ENCODE data around the gene CLDN14.

Gene CLDN14, protein sequence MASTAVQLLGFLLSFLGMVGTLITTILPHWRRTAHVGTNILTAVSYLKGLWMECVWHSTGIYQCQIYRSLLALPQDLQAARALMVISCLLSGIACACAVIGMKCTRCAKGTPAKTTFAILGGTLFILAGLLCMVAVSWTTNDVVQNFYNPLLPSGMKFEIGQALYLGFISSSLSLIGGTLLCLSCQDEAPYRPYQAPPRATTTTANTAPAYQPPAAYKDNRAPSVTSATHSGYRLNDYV

DNA sequence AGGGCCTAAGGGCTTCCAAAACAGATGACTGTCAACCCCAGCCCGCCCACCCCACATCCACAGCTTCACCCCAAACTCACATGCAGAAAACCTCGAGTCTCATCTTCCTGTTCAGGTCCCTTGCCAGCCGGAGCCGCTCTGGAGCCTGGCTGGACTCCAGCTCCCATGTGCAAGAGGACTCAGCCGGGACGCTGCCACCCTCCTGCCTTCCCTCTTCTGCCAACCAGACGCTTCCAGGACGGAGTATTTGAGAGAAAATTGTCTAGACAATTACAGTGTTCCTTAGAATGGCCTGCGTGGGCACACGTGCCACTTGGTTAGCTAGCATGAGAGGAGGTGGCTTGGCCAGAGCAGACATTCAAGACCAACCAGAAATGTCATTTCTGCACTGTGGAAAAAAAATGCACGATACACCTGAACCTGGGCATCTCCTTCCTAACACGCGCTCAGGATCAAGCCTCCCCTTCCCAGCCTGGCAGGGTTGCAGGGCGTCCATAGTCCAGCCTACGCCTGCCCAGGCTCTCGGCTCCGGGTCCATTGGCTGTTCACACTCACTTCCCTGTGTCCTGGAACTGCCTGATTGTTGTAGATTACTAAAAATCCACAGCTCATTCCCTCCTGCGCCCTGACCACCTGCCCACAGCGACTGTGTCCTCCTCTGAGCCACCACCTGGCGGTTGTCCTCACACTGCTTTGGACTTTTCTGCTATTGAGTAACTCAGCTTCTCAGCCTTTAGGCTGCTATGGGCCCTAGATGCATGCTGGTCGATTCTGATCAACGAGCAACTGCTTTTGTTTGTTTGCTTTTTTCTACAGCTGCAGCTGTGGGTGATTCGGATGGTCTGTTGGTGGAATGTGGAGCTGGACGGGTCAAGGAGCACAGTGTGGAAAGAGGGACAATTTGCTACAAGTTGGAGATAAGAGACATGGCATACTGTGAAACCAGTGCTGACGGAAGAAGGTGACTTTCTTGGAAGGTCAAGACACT, at the start of gene CLDN14:
Gene CLDN14, minus strand, starts transcription at position 708 of the 988 bp plus-strand sequence. CDS start 18,427 bp downstream, outside the sequence.
- DNase-seq (ENCODE audit: low read depth): no peak

DNA sequence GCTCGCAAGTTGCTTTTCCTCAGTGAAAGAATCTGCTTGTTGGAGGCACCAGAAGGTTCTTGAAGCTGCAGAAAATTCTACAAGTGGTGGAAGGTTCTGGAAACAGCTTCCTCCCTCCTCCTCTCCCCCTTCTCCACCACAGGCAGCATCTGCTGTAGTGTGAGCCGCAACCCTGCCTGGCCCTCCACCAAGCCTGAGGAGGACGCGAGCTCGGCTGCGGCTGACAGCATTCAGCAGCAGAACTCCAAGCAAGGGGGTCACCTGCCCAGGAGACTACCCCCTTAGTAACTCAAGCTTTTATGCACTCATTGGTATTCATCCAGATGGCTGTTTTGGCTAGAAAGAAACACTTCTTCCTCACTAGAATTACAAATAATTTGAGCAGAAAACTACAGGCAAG, 48.8 kb upstream of the CLDN14 start:
- DNase-seq (ENCODE audit: low read depth): no peak

DNA sequence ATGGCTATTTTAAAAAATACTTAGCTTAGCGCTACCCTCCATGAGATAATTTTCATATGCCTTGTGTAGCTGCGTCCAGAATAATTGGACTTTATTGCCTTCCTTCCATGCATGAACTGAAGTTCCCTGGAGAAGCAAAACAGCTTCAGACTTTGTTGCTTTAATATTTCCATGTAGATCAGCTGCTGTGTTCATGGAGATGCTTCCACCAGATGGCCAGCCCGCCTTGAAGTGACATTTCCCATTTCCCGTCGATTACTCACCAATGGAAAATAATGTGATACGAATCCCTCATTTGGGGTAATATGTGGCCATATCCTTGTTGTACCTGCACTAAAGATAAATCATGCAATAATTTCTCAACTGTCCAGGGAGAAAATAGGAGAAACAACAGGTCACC, 47.4 kb upstream of the CLDN14 start:
- no peak for DNase-seq (ENCODE audit: low read depth)

DNA sequence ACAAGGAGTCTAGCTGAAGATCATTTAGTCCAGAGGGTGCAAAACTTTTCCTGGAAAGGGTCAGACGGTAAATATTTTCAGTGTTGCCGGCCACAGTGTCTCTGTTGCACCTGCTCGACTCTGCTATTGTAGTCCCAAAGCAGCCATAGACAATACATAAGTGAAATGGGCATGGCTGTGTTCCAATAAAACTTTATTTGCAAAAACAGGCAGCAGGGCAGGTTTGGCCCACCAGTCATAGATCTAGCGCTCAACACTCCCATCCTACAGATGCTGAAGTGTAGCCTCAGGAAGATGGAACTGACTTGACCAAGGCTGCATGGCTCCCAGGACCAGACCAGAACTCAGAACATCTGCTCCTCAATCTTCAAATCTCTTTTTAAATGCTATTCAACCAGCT, 46.2 kb upstream of the CLDN14 start:
- no peak for DNase-seq (ENCODE audit: low read depth)

DNA sequence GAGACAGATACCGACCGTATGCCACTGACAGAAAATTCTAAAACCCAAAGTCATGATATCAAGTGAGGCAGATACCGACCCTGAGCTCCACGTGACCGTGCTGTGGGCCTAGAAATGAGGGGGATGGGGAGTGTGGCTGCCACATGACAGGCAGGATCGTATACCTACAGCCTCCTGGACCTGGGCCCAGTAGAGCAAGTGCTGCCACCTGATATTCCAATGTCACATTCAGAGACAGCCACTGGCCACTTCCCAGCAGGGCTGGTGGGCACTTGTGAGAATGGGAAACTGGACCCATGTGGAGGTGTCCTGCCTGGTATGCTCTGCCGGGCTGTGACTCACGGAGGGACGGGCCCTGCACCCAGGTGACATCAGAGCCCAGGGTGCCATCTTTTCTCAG, 44.6 kb upstream of the CLDN14 start:
- DNase-seq (ENCODE audit: low read depth): no peak

DNA sequence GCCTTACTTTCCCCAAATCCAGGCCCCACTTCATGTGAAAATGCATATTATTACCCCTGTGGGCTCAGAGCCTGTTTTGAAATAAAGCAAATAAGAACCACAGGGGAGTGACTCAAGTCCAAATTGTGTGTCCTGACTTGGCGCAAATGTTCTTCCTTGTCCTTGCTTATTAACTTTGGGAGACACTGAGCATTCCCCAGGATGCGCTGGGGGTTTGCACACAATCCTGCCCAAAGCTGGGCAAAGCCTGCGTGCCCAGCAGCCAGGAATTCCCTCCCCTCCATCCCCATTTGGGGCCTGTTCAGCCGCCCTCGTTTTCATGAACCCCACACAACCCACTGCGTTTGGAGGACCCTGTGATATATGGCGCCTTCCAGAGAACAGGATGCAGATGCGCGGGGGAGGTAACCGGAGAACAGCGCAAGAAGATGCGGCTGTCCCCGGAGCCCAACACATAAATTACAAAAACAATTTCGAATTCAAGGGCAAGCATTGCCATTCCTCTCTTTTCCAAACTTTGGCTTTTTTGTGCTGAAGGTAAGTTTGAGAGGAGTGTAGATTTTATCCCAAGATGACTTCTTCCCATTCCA, 42.4 kb upstream of the CLDN14 start:
- no peak for DNase-seq (ENCODE audit: low read depth)

DNA sequence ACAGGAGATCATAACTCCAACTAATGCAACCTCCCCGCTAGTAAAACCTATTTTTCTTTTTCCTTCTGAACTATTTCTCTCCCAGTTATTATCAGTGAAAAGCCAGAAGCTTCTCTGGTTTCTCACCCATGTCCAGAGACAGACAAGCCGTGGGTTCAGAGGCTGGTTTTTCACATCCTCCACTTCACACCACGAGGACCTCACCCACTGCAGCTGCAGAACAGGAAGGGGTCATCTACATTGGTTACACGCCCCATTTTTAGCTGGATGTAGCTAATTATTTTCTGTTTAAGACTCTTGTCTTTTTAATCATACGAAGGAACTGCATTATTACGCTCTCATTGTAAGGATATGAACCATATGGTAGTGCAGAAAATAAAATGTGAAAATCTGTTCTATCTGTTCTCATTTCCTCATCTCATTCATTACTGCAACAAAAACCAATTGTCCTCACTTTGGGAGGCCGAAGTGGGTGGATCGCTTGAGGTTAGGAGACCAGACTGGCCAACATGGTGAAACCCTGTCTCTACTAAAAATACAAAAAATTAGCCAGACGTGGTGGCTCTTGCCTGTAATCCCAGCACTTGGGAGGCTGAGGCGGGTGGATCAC, 39.1 kb upstream of the CLDN14 start:
- no peak for DNase-seq (ENCODE audit: low read depth)

DNA sequence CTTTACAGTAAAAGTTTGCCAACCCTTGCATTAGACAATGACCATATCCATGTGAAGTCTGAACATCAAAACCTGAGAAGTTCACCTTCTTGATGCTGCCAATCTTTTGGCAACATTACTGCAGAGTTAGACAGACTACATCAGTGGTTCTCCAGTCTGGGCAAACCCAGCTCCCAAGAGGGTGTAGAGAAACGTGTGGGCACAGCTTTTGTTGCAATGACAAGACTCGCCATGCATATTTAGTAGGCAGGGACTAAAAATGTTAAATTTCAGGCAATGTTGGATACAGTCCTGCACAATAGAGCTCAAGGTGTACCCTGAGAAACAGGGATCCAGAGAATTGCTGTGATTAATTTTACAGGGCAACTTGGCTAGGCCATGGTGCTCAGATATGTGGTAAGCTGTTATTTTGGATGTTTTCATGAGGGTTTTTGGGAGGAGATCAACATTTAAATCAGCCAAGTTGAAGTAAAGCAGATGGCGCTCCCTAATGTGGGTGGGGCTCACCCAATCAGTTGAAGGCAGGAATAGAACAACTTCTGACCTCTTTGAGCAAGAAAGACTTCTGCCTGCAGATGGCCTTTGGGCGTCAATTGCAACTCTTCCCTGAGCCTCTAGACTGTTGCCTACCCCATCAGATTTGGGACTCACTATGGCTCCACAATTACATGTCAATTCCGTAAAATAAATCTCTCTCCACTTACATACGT, 37.6 kb upstream of the CLDN14 start:
- no peak for DNase-seq (ENCODE audit: low read depth)

DNA sequence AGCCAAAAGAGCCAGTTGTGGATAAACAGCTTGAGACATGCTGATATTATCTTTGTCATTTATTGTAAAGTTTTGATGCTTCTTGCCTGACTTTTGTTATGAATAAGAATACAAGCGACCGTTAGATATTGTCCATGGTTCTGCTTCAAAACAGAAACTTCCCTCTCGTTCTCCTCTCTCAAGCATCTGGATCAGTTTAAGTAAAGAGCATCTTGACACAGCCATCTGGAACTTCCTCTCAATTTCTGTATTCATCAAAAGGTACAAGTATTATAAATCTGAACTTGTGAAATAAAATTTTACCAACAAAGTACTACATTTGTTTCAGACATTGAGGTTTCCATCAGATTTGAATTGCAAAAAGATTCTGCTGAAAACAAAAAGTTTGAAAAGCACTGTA, 36.4 kb upstream of the CLDN14 start:
- no peak for DNase-seq (ENCODE audit: low read depth)

DNA sequence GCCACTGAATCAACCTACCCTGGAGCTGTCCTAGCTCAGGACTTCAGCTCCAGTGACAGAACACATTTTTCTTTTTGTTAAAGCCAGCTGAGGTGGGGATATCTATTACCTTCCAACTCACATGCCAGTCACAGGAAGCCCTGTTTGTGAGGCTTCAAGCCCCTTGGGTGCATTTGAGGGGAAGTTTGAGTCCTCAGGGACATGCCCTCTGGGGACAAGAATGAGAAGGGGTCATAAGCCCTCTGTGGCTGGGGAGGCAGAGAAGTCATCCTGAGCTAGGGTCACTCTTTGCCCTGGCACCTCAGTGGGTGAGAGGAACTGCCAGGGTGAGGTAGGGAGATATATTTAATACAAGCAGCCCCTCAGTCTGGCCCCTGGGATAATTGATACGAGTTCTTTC, 33.5 kb upstream of the CLDN14 start:
- DNase-seq (ENCODE audit: low read depth): no peak

DNA sequence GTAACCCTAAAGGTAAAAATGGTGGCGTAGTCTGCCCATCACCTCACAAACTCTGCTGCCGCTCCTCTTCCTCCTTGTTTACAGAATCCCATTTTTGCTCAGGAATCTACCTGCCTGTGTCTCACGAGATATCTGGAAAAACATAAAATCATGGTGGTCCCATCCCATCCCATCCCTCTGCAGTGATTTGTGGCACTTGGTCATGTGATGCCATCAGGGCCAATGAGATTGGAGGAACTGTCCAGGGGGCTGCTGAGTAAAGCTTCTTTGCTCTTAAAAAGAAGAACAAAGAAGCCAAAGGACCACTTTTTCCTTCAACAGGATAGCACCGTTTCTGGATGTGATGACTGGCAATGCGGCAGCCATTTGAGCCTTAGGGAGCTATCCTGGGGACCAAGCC, 33.0 kb upstream of the CLDN14 start:
- no peak for DNase-seq (ENCODE audit: low read depth)

DNA sequence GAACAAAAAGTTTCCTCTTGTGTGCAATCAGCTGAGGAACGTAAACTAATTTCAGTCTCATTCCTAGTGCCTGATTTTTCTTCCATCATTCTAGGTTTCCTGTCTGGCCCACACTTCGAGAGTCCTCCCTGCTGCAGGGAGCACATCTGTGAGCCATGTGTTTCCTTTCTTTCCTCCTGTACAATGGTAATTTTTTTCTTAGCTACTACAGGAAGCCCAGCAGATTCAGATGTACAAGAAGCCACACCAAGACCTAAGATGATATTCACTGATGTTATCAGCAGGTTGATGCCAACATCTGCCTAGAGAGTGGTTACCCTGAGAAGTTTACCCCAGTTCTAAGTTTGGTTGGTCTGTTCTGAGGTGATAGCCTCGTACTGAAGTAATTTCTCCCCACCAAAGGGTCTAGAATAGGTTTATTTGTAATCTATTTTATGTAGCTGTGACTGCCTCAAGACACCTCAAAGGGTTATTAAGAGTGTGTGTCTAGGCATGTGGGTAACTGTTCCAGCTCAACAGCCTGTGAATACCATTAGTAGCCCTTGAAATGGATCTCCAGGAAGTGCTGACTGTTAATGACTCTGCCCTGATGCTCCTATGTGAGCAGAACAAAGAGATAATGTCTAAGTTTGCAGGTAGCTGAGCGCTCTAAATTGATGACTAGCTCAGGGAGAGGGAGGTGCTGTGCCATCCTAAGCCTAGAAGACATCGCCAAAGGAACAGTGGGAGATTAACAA, 31.7 kb upstream of the CLDN14 start:
- no peak for DNase-seq (ENCODE audit: low read depth)

DNA sequence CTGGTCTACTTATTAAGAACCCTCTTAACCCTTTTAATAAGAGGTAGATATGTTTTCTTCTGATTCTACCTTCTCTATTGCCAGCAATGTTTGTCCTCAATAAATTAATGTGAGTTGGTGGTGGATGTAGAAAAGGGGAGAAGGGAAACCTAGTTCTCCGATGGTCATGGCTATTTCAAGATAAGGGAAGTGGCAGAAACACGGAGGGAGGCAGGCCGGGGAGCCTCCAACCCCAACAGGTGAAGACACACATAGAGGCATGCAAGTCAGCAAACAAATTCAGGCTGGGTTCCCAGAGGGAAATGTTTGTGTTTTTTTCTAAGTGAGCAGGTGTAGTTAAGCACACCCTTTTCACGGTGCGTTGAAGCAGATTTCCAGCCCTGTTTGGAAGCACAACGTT, 31.0 kb upstream of the CLDN14 start:
- no peak for DNase-seq (ENCODE audit: low read depth)

DNA sequence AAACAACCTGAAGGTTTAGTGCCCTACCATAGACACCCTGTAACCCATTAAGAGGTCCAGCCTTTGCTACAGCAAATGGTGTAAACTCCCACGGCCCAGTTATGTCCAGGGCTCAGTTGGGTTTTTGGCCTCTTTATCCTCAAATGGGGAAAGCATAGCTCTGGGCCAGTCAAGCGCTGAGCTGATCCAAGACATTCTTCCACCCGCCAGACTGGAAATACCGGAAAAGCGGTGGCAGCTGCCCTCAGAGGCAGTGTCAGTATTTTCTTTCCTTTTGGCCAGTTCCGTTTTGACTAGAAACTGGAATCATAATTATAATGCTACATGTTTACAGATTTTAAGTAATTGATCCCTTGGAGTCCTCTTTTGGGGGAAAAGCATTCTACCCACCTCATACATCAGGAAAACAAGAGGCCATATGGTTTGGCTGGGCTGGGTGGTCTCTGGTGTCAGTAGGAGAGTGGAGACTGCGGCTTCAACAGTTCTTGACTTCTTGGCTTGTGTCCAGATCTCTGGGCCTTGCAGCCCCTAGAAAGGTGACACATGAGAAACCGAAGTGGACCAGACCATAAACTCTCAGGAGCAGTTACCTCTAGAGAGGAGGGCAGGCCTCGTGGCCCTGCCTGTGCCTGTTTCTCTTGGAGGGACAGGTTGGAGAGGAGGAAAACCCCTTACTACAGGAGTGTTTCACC, 30.2 kb upstream of the CLDN14 start:
- no peak for DNase-seq (ENCODE audit: low read depth)

DNA sequence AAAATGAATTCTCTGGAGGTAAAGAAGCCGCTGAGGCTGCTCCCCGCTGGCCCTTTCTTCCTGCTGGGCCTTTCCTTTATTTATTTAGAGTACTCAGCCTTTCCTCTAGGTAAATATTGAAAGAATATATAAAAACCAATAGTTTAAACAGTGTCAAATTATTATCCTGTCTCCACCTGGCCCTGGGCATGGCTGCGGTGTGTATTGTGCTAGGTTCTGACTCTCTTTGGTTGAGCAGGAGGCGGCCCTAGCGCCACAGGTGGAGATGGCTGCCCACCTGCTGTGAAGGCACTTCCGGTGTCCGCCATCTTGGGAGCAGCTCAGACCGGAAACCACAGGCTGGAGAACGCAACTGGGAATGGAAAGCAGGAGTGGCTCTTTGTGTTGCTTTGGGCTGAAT, 29.0 kb upstream of the CLDN14 start:
- DNase-seq (ENCODE audit: low read depth): no peak

DNA sequence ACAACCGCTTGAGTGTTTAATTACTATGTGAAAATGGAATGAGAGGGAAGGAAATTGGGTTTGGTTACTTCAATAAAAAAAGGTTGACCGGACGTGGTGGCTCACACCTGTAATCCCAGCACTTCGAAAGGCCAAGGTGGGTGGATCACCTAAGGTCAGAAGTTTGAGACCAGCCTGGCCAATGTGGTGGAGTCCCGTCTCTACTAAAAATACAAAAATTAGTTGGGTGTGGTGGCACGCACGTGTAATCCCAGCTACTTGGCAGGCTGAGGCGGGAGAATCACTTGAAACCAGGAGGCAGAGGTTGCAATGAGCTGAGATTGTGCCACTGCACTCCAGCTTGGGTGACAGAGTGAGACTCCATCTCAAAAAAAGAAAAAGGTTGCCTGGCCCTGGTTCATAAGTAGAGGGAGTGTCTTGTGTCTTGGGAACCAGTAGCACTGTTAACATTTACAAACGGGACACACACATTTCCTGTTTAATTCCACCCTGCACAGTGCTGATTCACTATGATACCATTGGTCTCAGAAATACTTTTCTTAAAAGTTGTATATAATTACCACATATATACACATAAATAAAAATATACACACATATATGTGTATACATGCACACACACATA, 27.6 kb upstream of the CLDN14 start:
- DNase-seq (ENCODE audit: low read depth): no peak

DNA sequence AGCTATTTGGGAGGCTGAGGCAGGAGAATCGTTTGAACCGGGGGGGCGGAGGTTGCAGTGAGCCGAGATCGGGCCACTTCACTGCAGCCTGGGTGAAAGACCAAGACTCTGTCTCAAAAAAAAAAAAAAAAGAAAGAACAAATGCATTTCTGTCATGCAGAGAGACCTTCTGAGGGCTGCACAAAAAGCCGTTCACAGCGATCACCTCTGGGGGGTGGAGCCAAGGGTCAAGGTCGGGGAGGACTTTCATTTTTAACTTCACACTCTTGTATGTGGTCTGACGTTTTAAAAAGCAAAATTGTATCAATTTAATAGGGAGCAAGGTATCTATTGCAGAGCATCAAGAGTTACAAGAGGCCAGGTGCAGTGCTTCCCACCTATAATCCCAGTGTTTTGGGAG, 26.6 kb upstream of the CLDN14 start:
- DNase-seq (ENCODE audit: low read depth): no peak

DNA sequence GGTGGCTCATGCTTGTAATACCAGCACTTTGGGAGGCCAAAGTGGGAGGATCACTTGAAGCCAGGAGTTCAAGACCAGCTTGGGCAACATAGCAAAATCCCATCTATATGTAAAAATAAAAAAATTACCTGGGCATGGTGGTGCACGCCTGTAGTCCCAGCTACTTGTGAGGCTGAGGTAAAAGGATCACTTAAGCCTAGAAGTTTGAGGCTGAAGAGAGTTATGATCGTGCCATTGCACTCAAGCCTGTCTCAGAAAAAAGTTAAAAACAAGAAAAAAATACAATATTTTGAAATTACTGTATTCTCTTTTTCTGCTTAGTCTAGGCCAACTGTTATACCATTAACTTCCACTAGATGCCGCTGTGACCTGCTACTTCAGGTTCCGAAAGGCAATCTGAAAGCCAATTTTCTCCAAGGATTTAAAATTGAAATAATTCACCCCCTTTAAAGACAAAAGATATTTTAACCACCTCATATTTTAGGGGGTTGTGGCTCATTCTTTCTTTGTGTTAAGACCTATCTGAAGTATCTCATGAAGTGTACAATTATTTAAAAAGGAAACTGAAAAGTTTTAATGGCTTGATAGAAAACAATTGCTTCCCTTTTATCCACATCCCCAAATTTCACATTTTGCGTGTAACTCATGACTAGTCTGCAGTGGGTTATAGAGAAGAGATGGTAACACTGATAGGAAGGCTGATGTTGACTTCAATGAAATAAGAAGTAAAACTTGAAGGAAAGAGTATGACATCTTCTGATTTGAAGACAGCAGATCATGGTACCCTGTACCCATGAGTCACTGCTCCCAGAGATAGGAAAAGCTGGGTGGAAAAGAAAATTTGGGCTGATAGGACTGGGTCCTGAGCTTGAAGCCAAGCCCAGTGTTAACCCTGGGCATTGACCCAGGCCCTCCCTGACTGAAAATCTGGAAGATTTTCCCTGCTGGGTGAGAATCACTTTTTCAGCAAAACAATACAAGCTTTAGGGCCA, 24.4 kb upstream of the CLDN14 start:
- DNase-seq (ENCODE audit: low read depth): peak; percentile 23

DNA sequence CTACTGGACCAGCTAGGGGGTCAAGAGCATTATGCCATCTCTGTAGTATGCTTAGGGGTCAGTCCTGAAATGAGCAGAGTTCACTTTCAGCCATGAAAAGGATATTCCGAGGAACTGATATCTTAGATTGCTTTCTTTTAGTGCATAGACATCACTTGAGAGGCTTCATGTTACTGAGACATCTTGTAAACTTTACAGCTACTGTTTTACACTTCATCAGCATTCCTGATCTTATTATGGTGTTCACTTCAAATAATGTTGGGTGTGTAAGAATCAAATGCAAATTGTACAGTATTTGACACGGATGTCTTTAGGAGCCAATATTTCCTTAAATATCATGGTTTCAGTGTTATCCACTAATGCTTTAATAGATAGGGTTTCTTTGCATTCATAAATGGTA, 22.4 kb upstream of the CLDN14 start:
- DNase-seq (ENCODE audit: low read depth): no peak

Measured in activated T-cell treated with anti-CD3 and anti-CD28 coated beads for 24 hours (primary cell).